DOHH2 (cell line): Measurements from ENCODE around the gene APOL3.
"Not testable (repeated sequence)": the region's sequence is repeated elsewhere in the genome, so short reads cannot be mapped to it uniquely, and the experiment has no call there.

Experiments used
- H3F3A ChIP-seq: fragments of 200-600 bp; sonication (generic), shearing (Covaris generic); 2 replicates; pipeline ENCODE4 v1.6.0; 2016; ENCODE audit warnings: antibody characterized with exemption, mild to moderate bottlenecking; ENCODE audit not compliant: control insufficient read depth, insufficient read depth
- H3K27ac ChIP-seq: fragments of 200-600 bp; sonication (generic); 2 replicates; pipeline ENCODE4 v1.5.1; 2014; ENCODE audit warnings: low read depth, mild to moderate bottlenecking, low read length, moderate library complexity
- H3K27me3 ChIP-seq: fragments of 200-600 bp; sonication (generic); 2 replicates; pipeline ENCODE4 v1.6.1; 2014; ENCODE audit warnings: mild to moderate bottlenecking, low read length, mixed read lengths; ENCODE audit not compliant: control insufficient read depth
- H3K36me3 ChIP-seq: fragments of 200-600 bp; sonication (generic); 2 replicates; pipeline ENCODE4 v1.6.1; 2014; ENCODE audit warnings: mild to moderate bottlenecking, low read length, moderate library complexity, mixed read lengths; ENCODE audit not compliant: control insufficient read depth
- H3K4me1 ChIP-seq: fragments of 200-600 bp; sonication (generic); 2 replicates; pipeline ENCODE4 v1.6.1; 2014; ENCODE audit warnings: mild to moderate bottlenecking, low read length, mixed read lengths; ENCODE audit not compliant: control insufficient read depth
- H3K4me2 ChIP-seq: fragments of 200-600 bp; sonication (generic); 2 replicates; pipeline ENCODE4 v1.6.0; 2014; ENCODE audit warnings: mild to moderate bottlenecking, low read length, moderate library complexity
- H3K4me3 ChIP-seq: fragments of 200-600 bp; sonication (generic); 2 replicates; pipeline ENCODE4 v1.5.1; 2014; ENCODE audit warnings: mild to moderate bottlenecking, low read length, mixed read lengths
- H3K79me2 ChIP-seq: fragments of 200-600 bp; sonication (generic); 2 replicates; pipeline ENCODE4 v1.6.1; 2014; ENCODE audit warnings: mild to moderate bottlenecking, low read length, mixed read lengths; ENCODE audit not compliant: control insufficient read depth
- H3K9me2 ChIP-seq: fragments of 200-600 bp; sonication (generic); replicated peaks from 2 replicates; pipeline ENCODE4 v1.6.1; 2014; ENCODE audit warnings: mild to moderate bottlenecking, low read length, mixed read lengths; ENCODE audit not compliant: control insufficient read depth
- H3K9me3 ChIP-seq: fragments of 200-600 bp; sonication (generic); 2 replicates; pipeline ENCODE4 v1.6.1; 2014; ENCODE audit warnings: antibody characterized with exemption, low read length, mixed read lengths; ENCODE audit not compliant: control insufficient read depth, insufficient read depth
- H4K20me1 ChIP-seq: fragments of 200-600 bp; sonication (generic); 2 replicates; pipeline ENCODE4 v1.6.0; 2014; ENCODE audit warnings: low read depth, mild to moderate bottlenecking, antibody characterized with exemption, low read length, moderate library complexity; ENCODE audit not compliant: control insufficient read depth, insufficient read depth
- EZH2phosphoT487 ChIP-seq: fragments of 200-600 bp; sonication (generic); IDR thresholded peaks from 2 replicates; pipeline ENCODE4 v1.6.1; 2017; ENCODE audit warnings: borderline replicate concordance, mild to moderate bottlenecking, antibody characterized with exemption, low read length, moderate library complexity, mixed read lengths
- TF ChIP-seq, protein P1 (sequence below): fragments of 200-600 bp; sonication (generic); IDR thresholded peaks from one replicate; pipeline ENCODE4 v1.5.1; 2014; ENCODE audit warnings: antibody characterized with exemption, mild to moderate bottlenecking, low read depth, low read length; ENCODE audit not compliant: poor library complexity, severe bottlenecking

APOL3 gene

DNA sequence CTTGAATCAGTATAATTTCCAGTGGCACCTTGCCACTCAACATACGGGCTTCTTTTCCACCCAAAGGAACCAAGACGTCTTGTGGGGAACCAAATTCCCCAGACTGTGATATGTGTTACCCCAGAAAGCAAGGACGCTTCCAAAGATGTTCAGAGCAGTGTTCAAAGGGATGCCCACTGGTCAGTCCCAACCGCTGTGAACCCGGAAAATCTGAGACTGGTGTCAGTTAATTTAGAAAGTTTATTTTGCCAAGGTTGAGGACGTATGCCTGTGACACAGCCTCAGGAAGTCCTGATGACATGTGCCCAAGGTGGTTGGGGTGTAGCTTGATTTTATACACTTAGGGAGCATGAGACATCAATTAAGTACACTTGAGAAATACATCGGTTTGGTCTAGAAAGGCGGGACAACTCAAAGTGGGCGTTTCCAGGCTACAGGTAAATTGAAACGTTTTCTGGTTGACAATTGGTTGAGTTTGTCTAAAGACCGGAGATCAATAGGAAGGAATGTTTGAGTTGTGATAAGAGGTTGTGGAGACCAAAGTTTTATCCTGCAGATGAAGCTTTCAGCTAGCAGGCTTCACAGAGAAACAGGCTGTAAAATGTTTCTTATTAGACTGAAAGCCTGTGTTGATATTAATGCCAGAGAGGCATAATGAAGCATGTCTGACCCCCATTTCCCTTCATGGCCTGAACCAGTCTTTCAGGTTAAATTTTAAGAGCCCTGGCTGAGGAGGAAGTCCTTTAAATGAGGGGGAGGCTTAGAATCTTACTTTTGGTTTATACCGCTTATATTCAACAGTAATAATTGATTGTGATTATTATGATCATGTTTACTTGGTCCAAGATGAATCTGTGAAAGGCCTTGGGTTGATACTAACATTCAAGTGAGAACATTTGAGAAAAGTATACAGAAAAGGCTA is 6.8 kb downstream of the APOL3 start:
- Histone ChIP-seq H3K4me1 (peaks cover 7% of the 10 kb centered on the region; the same call in 1 of the 2 replicates), H3K4me3 (no peak overlapping the region), H3K9me3 (no peaks in the 10 kb centered on the region), H3K79me2 (no peaks in the 10 kb centered on the region), H3K27ac (no peak overlapping the region), H3K27me3 (peaks cover 29% of the 10 kb centered on the region), H4K20me1 (no peaks in the 10 kb centered on the region), H3F3A (no peaks in the 10 kb centered on the region), H3K4me2 (no peak overlapping the region), H3K9me2 (no peaks in the 10 kb centered on the region), H3K36me3 (no peaks in the 10 kb centered on the region)
- no peak for TF ChIP-seq EZH2phosphoT487
- TF ChIP-seq, protein P1, sequence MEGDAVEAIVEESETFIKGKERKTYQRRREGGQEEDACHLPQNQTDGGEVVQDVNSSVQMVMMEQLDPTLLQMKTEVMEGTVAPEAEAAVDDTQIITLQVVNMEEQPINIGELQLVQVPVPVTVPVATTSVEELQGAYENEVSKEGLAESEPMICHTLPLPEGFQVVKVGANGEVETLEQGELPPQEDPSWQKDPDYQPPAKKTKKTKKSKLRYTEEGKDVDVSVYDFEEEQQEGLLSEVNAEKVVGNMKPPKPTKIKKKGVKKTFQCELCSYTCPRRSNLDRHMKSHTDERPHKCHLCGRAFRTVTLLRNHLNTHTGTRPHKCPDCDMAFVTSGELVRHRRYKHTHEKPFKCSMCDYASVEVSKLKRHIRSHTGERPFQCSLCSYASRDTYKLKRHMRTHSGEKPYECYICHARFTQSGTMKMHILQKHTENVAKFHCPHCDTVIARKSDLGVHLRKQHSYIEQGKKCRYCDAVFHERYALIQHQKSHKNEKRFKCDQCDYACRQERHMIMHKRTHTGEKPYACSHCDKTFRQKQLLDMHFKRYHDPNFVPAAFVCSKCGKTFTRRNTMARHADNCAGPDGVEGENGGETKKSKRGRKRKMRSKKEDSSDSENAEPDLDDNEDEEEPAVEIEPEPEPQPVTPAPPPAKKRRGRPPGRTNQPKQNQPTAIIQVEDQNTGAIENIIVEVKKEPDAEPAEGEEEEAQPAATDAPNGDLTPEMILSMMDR, result no peak

DNA sequence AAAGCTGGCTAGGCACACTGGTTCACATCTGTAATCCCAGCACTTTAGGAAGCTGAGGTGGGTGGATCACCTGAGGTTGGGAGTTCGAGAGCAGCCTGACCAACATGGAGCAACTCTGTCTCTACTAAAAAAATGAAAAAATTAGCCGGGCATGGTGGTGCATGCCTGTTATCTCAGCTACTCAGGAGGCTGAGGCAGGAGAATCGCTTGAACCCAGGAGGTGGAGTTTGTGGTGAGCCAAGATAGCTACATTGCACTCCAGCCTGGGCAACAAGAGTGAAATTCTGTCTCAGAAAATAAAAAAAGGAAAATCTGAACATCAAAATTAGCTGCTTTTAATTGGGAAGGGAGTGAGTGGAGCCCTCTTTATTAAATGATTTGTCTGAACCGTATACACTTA is 7.7 kb downstream of the APOL3 start:
- H3K9me2 ChIP-seq, H3K79me2 ChIP-seq, H3K9me3 ChIP-seq, H4K20me1 ChIP-seq, H3K36me3 ChIP-seq, H3K4me2 ChIP-seq, H3K4me1 ChIP-seq, H3K4me3 ChIP-seq, H3F3A ChIP-seq, H3K27ac ChIP-seq: not testable (repeated sequence)
- H3K27me3 ChIP-seq, result peaks cover 23% of the 10 kb centered on the region

DNA sequence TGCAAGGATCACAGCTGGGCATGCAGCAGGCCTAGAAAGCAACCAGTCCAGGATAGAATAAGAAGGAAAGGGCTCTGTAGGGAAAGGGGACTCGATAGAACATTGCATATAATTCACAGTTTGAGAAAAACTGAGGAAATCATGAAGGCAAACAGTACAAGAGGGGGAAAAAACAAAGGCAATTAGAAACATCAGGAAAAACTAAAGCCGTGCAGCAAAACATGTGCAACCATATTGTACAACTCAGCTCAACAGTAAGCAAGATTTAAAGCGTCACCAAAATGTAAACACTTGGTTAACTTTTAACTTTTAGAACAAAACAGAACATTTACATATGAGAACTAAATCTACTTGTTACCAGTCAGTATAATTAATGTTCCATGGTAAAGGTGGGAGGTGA is 8.5 kb downstream of the APOL3 start:
- H3K4me3 ChIP-seq, result no peak overlapping the region
- H3K79me2 ChIP-seq, result no peaks in the 10 kb centered on the region
- H3K36me3 ChIP-seq, result no peaks in the 10 kb centered on the region
- no peaks in the 10 kb centered on the region for H3F3A ChIP-seq
- TF ChIP-seq, protein P1, result no peak
- no peak for TF ChIP-seq EZH2phosphoT487
- no peaks in the 10 kb centered on the region for H3K9me3 ChIP-seq
- H3K4me2 ChIP-seq, result no peak overlapping the region
- no peak overlapping the region for H3K27ac ChIP-seq
- peaks cover 6% of the 10 kb centered on the region; the same call in 1 of the 2 replicates for H3K4me1 ChIP-seq
- peaks cover 26% of the 10 kb centered on the region for H3K27me3 ChIP-seq
- H3K9me2 ChIP-seq, result no peaks in the 10 kb centered on the region
- H4K20me1 ChIP-seq, result no peaks in the 10 kb centered on the region

DNA sequence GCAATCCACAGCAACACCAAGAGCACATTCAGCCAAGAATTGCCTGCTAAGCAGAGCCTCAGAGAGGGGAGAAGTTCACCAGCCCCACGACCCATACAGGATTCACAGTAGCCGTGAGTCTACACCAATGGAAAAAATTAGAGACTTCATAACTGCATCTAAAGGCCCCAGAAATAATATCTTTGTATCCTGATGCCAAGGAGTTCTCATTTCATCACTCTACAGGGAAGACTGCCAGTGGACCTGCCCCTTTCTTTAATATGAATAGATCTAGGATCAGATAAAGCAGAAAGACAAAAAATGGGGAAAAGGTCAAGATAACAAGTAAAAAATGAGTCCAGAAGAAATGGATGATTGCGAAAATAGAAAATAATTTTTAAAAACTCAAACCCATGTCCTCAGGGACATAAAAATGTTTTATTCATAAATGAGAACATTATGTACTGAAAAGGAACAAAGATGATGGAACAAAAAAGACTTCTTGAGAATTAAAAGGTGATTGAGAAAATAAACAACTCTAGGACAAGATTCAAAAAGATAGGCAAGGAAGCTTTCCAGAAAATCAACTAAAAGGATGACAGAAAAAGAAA is 9.5 kb downstream of the APOL3 start:
- TF ChIP-seq EZH2phosphoT487, result no peak
- TF ChIP-seq, protein P1, result no peak
- no peaks in the 10 kb centered on the region for H3F3A ChIP-seq
- H3K36me3 ChIP-seq, result no peaks in the 10 kb centered on the region
- no peak overlapping the region for H3K27ac ChIP-seq
- no peak overlapping the region for H3K4me2 ChIP-seq
- no peaks in the 10 kb centered on the region for H3K9me3 ChIP-seq
- no peaks in the 10 kb centered on the region for H3K4me1 ChIP-seq
- H3K79me2 ChIP-seq, result no peaks in the 10 kb centered on the region
- H4K20me1 ChIP-seq, result no peaks in the 10 kb centered on the region
- H3K9me2 ChIP-seq, result no peaks in the 10 kb centered on the region
- H3K27me3 ChIP-seq, result peaks cover 19% of the 10 kb centered on the region; the same call in 1 of the 2 replicates
- H3K4me3 ChIP-seq, result no peak overlapping the region
